HG03025 (cell line): Measurements from ENCODE around the gene AIFM2.
"Not testable (repeated sequence)": the region's sequence is repeated elsewhere in the genome, so short reads cannot be mapped to it uniquely, and the experiment has no call there.

Experiments
- ATAC-seq: cut with Tn5 transposase; IDR thresholded peaks from one replicate; pipeline ENCODE4 v1.9.1; 2021; ENCODE audit warnings: mild to moderate bottlenecking, moderate library complexity; ENCODE audit not compliant: unreplicated experiment, low FRiP score

The AIFM2 gene

GRCh38 chr10:70132098-70133029, at the start of gene AIFM2:
Gene AIFM2 (minus strand): TSS chr10:70132825. CDS start chr10:70124084, 8,741 bp downstream.
- ATAC-seq = peak; percentile 73

- not testable (repeated sequence) for ATAC-seq
Observed at GRCh38 chr10:70179209-70179608, 46.6 kb upstream of the AIFM2 start.

GRCh38 chr10:70178139-70178725, 45.6 kb upstream of the AIFM2 start:
- ATAC-seq = no peak

GRCh38 chr10:70176441-70176840, 43.8 kb upstream of the AIFM2 start:
- ATAC-seq = no peak

GRCh38 chr10:70175516-70175915, 42.9 kb upstream of the AIFM2 start:
- no peak for ATAC-seq

GRCh38 chr10:70174058-70174741, 41.6 kb upstream of the AIFM2 start:
- no peak for ATAC-seq

- ATAC-seq = no peak
Observed at GRCh38 chr10:70169649-70170364, 37.2 kb upstream of the AIFM2 start.

- no peak for ATAC-seq
Observed at GRCh38 chr10:70169011-70169410, 36.4 kb upstream of the AIFM2 start.

- ATAC-seq = no peak
Observed at GRCh38 chr10:70167246-70167645, 34.6 kb upstream of the AIFM2 start.

GRCh38 chr10:70166394-70166793, 33.8 kb upstream of the AIFM2 start:
- ATAC-seq = no peak

- ATAC-seq = no peak
Observed at GRCh38 chr10:70164163-70164562, 31.5 kb upstream of the AIFM2 start.

- no peak for ATAC-seq
Observed at GRCh38 chr10:70163448-70163847, 30.8 kb upstream of the AIFM2 start.

- no peak for ATAC-seq
Observed at GRCh38 chr10:70162892-70163201, 30.2 kb upstream of the AIFM2 start.

- no peak for ATAC-seq
Observed at GRCh38 chr10:70162151-70162891, 29.7 kb upstream of the AIFM2 start.

GRCh38 chr10:70160798-70161197, 28.2 kb upstream of the AIFM2 start:
- no peak for ATAC-seq

- not testable (repeated sequence) for ATAC-seq
Observed at GRCh38 chr10:70159366-70159765, 26.7 kb upstream of the AIFM2 start.

GRCh38 chr10:70158113-70158512, 25.5 kb upstream of the AIFM2 start:
- ATAC-seq = no peak

GRCh38 chr10:70155255-70155838, 22.7 kb upstream of the AIFM2 start:
- ATAC-seq = no peak

- no peak for ATAC-seq
Observed at GRCh38 chr10:70148516-70148915, 15.9 kb upstream of the AIFM2 start.

- ATAC-seq = no peak
Observed at GRCh38 chr10:70147259-70147625, 14.6 kb upstream of the AIFM2 start.
